Heart right ventricle (tissue), 16 donors: ENCODE results near the gene POLA1. TPM values are rescaled to one million over a fixed set of nuclear protein-coding genes. Genes with fewer than 3 reads are reported as not detected.

Experiments used
- ATAC-seq, 8 donors: fragments of 200-7000 bp; cut with Tn5 transposase; one replicate each; pipeline ENCODE4 v1.9.1; 2020; ENCODE audit warnings: mild to moderate bottlenecking in 8 of 8, moderate library complexity in 8 of 8, moderate number of reproducible peaks in 1 of 8
- DNase-seq, 2 donors: peaks; one replicate each; pipeline ENCODE4 v3.0.0-alpha.2; 2020
- H3K27ac ChIP-seq, 10 donors: fragments of 200-600 bp; sonication (generic) in 2 of 10; one replicate each; pipeline versions ENCODE4 v1.5.0 to v1.8.0; 2020 to 2022; ENCODE audit warnings: mild to moderate bottlenecking in 3 of 10
- H3K27me3 ChIP-seq, 7 donors: fragments of 200-600 bp; one replicate each; pipeline ENCODE4 v1.8.0; 2021 to 2022; ENCODE audit warnings: mild to moderate bottlenecking in 2 of 7
- H3K36me3 ChIP-seq, 9 donors: fragments of 200-600 bp; sonication (generic) in 1 of 9; one replicate each; pipeline versions ENCODE4 v1.5.0 to v1.8.0; 2020 to 2022; ENCODE audit warnings: mild to moderate bottlenecking in 2 of 9
- H3K4me1 ChIP-seq, 9 donors: fragments of 200-600 bp; sonication (generic) in 1 of 9; one replicate each; pipeline versions ENCODE4 v1.5.0 to v1.8.0; 2020 to 2022; ENCODE audit warnings: mild to moderate bottlenecking in 4 of 9
- H3K4me3 ChIP-seq, 10 donors: fragments of 200-600 bp; sonication (generic) in 2 of 10; one replicate each; pipeline versions ENCODE4 v1.5.0 to v1.8.0; 2020 to 2022; ENCODE audit warnings: mild to moderate bottlenecking in 7 of 10, moderate library complexity in 2 of 10
- H3K9me3 ChIP-seq, 11 donors: fragments of 200-600 bp in 10 of 11; sonication (generic) in 2 of 11; one replicate each; pipeline versions ENCODE4 v1.5.0 to v1.8.0; 2013 to 2022; ENCODE audit warnings: mild to moderate bottlenecking in 2 of 11, control low read depth in 1 of 11, moderate library complexity in 1 of 11
- WGBS, 2 donors: extraction: QIAGEN DNeasy Blood & Tissue Kit; methylation state at CpG; one replicate each; pipeline ENCODE4 v1.1.7; 2013; ENCODE audit warnings: inconsistent platforms in 1 of 2; 5-methylcytosine and 5-hydroxymethylcytosine counted together
- intact Hi-C, 10 donors: fragments of 100-400 bp; cut with DNase I; formaldehyde crosslinking; loops; one replicate each; pipeline versions ENCODE4 v1.11.1 to v1.14.2; 2022
- polyA plus RNA-seq, 2 donors: library from polyadenylated mRNA; stranded (reverse); fragments of 200-250 nt; gene quantifications; one replicate each; pipeline ENCODE4 v1.2.3, GENCODE V29; 2013
- total RNA-seq, 10 donors: library from RNA; stranded (reverse); fragmentation: NEBNext Ultra II Directional in 3 of 10; extraction: Animal tissue kit (Norgen Biotek cat#: 25700) in 3 of 10; gene quantifications; one replicate each; pipeline versions ENCODE4 v1.2.1 to v1.2.4, GENCODE V29; 2021 to 2023
- TF ChIP-seq, protein P1 (sequence below), 9 donors: fragments of 200-600 bp; sonication (generic) in 2 of 9; IDR thresholded peaks; one replicate each; pipeline versions ENCODE4 v1.5.0 to v1.8.0; 2021 to 2022; ENCODE audit warnings: antibody characterized with exemption in 9 of 9, mild to moderate bottlenecking in 5 of 9, moderate library complexity in 1 of 9
- donor health status: Arrhythmogenic right ventricular cardiomyopathy.
- donor health status: ischemic (EF 13 %, LVEDD 7.1; RV severe dilation, severe dysfunction).
- donor health status: healthy with polysubstance abuse.
- donor health status: DM: no; HTN: yes; CAD: no.
- donor health status: DM: no; HTN: no; CAD: no.
- donor health status: ischemic (EF 25% LVEDD 6.9; RV normal size, moderate dysfunction).
- donor health status: ischemic (EF 25% LVEDD 5.7; RV mildly dilated, moderate dysfunction).
- donor health status: healthy.
- donor health status: DM: yes; HTN: yes; CAD: no.
- donor health status: Ischemic cardiomyopathy.
- donor health status: ischemic (EF 35%, LVEDD 5.7; RV mildly dilated, moderate dysfunction).
- donor health status: nonischemic (EF 11% LVEDD 7.7; RV severe dilation, severe dysfunction).
- donor health status: DM: yes; HTN: yes; CAD: no.
- donor health status: PGD.
- donor health status: ischemic (EF 29% LVEDD 5.4; RV normal size, mild dysfunction).
- donor health status: nonischemic (EF 23%, LVEDD 6.1; RV moderate dilation, normal function).

Gene POLA1
- total and polyA plus RNA-seq, 12 donors: 2.6 to 8.5 (median 6.1) TPM

- ATAC-seq (no peak), DNase-seq (no peak)
- Histone ChIP-seq H3K4me1 (no peaks in the 10 kb centered on the region), H3K27ac (no peak overlapping the region), H3K9me3 (no peaks in the 10 kb centered on the region), H3K27me3 (no peaks in the 10 kb centered on the region), H3K36me3 (peaks cover 0 to 82% (median 6%) of the 10 kb centered on the region in 9 donors), H3K4me3 (no peak overlapping the region)
- TF ChIP-seq, protein P1, sequence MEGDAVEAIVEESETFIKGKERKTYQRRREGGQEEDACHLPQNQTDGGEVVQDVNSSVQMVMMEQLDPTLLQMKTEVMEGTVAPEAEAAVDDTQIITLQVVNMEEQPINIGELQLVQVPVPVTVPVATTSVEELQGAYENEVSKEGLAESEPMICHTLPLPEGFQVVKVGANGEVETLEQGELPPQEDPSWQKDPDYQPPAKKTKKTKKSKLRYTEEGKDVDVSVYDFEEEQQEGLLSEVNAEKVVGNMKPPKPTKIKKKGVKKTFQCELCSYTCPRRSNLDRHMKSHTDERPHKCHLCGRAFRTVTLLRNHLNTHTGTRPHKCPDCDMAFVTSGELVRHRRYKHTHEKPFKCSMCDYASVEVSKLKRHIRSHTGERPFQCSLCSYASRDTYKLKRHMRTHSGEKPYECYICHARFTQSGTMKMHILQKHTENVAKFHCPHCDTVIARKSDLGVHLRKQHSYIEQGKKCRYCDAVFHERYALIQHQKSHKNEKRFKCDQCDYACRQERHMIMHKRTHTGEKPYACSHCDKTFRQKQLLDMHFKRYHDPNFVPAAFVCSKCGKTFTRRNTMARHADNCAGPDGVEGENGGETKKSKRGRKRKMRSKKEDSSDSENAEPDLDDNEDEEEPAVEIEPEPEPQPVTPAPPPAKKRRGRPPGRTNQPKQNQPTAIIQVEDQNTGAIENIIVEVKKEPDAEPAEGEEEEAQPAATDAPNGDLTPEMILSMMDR (IDR thresholded peaks at IDR 0.05): no peak
- intact Hi-C loops: no loop called here
- 97 to 99% methylated on average over 5 of the region's 5 CpGs for WGBS, 2 donors
These were observed 9.4 kb downstream of the POLA1 start for GRCh38 chrX:24703185-24703494.

GRCh38 chrX:24718771-24719170, 25.1 kb downstream of the POLA1 start:
- TF ChIP-seq, protein P1 (IDR thresholded peaks at IDR 0.05): no peak
- 89 to 96% methylated on average over 4 of the region's 4 CpGs for WGBS, 2 donors

DNA sequence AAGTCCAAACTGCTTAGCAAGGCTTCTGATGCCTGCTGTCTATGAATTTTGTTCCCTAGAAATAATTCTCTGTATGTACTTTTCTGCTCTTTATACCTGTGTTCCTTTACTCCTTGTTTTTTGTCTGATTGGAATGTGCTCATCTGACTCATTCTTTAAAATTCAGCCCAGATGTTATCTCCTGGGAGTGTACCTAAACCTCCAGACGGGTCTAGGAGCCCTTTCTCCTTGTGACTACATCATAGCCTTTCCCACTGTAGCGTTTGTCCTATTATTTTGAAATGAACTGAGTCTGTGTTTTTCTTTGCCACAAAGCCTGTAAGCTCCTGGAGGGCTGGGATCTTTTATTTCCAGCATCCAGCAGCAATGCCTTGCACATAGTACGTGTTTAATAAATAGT, 26.3 kb downstream of the POLA1 start:
- intact Hi-C loops: no loop called here
- no peak for DNase-seq
- H3K9me3 ChIP-seq: no peaks in the 10 kb centered on the region
- 59 to 60% methylated on average over 3 of the region's 3 CpGs for WGBS, 2 donors
- no peak for ATAC-seq
- H3K27ac ChIP-seq: no peak overlapping the region
- H3K27me3 ChIP-seq: peaks cover 0 to 8% (median 0%) of the 10 kb centered on the region in 7 donors
- H3K36me3 ChIP-seq: peaks cover 0 to 70% (median 0%) of the 10 kb centered on the region in 9 donors
- no peak overlapping the region for H3K4me3 ChIP-seq
- H3K4me1 ChIP-seq: no peaks in the 10 kb centered on the region
- TF ChIP-seq, protein P1 (IDR thresholded peaks at IDR 0.05): no peak

More at GRCh38 chrX:24718771-24719170, 25.1 kb downstream of the POLA1 start:
- intact Hi-C loops: no loop called here
- Histone ChIP-seq H3K4me1 (no peaks in the 10 kb centered on the region), H3K9me3 (no peaks in the 10 kb centered on the region), H3K27ac (no peak overlapping the region), H3K27me3 (peaks cover 0 to 8% (median 0%) of the 10 kb centered on the region in 7 donors), H3K4me3 (no peak overlapping the region), H3K36me3 (peaks cover 0 to 65% (median 0%) of the 10 kb centered on the region in 9 donors)
- ATAC-seq (no peak), DNase-seq (no peak)

GRCh38 chrX:24728530-24728929, 34.8 kb downstream of the POLA1 start:
- H3K36me3 ChIP-seq: peaks cover 0 to 68% (median 4%) of the 10 kb centered on the region in 9 donors
- H3K27me3 ChIP-seq: peaks cover 0 to 3% (median 0%) of the 10 kb centered on the region in 7 donors

More at GRCh38 chrX:24728530-24728929, 34.8 kb downstream of the POLA1 start:
- no peaks in the 10 kb centered on the region for H3K9me3 ChIP-seq
- TF ChIP-seq, protein P1 (IDR thresholded peaks at IDR 0.05): no peak
- ATAC-seq (no peak), DNase-seq (no peak)
- peaks cover 0 to 6% (median 0%) of the 10 kb centered on the region in 9 donors for H3K4me1 ChIP-seq
- intact Hi-C loops: no loop called here
- H3K27ac ChIP-seq: no peak overlapping the region
- WGBS, 2 donors: 76 to 78% methylated on average over 3 of the region's 3 CpGs
- H3K4me3 ChIP-seq: no peak overlapping the region
